K562 (cell line): Measurements from ENCODE around the gene OSGEPL1. TPM values are rescaled to one million over a fixed set of nuclear protein-coding genes. Genes with fewer than 3 reads are reported as not detected.
A peak's percentile ranks its signal among the peaks of the same experiment; 100 is the strongest.

ENCODE experiments used
- BRD9 ChIP-seq: fragments of 450-650 bp; IDR thresholded peaks from 2 replicates; pipeline ENCODE4 v1.6.1; 2018; ENCODE audit warnings: low read depth; ENCODE audit not compliant: partially characterized antibody
- CREBBP ChIP-seq: IDR thresholded peaks from one replicate; pipeline ENCODE4 v1.6.1; 2012; ENCODE audit warnings: low read depth, mild to moderate bottlenecking, control low read depth, inconsistent platforms, low read length
- ELF4 ChIP-seq: fragments of 450-650 bp; formaldehyde crosslinking; IDR thresholded peaks from 2 replicates; pipeline ENCODE4 v1.4.0; 2022; ENCODE audit warnings: missing genetic modification characterization
- FOXA1 ChIP-seq: fragments of 450-650 bp; IDR thresholded peaks from 2 replicates; pipeline ENCODE4 v1.6.1; 2016; ENCODE audit warnings: mild to moderate bottlenecking, borderline replicate concordance
- GABPB1 ChIP-seq: sonication (generic); formaldehyde crosslinking; IDR thresholded peaks from 2 replicates; pipeline ENCODE4 v1.8.0; 2022; ENCODE audit warnings: mild to moderate bottlenecking, missing genetic modification reagents
- HMBOX1 ChIP-seq: sonication (generic); IDR thresholded peaks from 2 replicates; pipeline ENCODE4 v1.6.1; 2016
- KAT2B ChIP-seq: IDR thresholded peaks from one replicate; pipeline ENCODE4 v1.6.1; 2012; ENCODE audit warnings: low read depth, mild to moderate bottlenecking, control low read depth, inconsistent platforms, low read length, moderate library complexity
- MAZ ChIP-seq, 2 experiments: fragments of 450-650 bp in 1 of 2; sonication (generic) in 1 of 2; formaldehyde crosslinking; IDR thresholded peaks in 1 of 2; conservative IDR thresholded peaks in 1 of 2; 2 replicates each; pipeline versions ENCODE4 v1.4.0 to v1.5.0; 2020; ENCODE audit warnings: mild to moderate bottlenecking in 1 of 2, missing genetic modification reagents in 1 of 2
- MYC ChIP-seq, 2 experiments: fragments of 250-450 bp in 1 of 2; sonication (Bioruptor Pico) in 1 of 2; IDR thresholded peaks; 2 replicates each; pipeline versions ENCODE4 v1.5.1 to v1.6.1; 2012 to 2021; ENCODE audit warnings: low read depth in 2 of 2, borderline replicate concordance in 1 of 2, improper control_type of control experiment in 1 of 2, low read length in 1 of 2, mild to moderate bottlenecking in 1 of 2, moderate library complexity in 1 of 2
- RBBP5 ChIP-seq: fragments of 200-600 bp; sonication (generic); IDR thresholded peaks from 2 replicates; pipeline ENCODE4 v1.6.1; 2012; ENCODE audit warnings: borderline replicate concordance, mild to moderate bottlenecking, low read length, control low read depth, inconsistent platforms; ENCODE audit not compliant: insufficient read depth, poor library complexity, severe bottlenecking
- SFPQ ChIP-seq: fragments of 200-400 bp; formaldehyde crosslinking; IDR thresholded peaks from 2 replicates; pipeline ENCODE4 v1.6.1; 2017; ENCODE audit warnings: mild to moderate bottlenecking, low read depth, low read length, moderate library complexity
- SREBF1 ChIP-seq: fragments of 150-350 bp; IDR thresholded peaks from 2 replicates; pipeline ENCODE4 v1.6.1; 2014; ENCODE audit warnings: antibody characterized with exemption, low read depth, low read length, borderline replicate concordance
- TEAD4 ChIP-seq, 2 experiments: sonication (generic) in 1 of 2; formaldehyde crosslinking in 1 of 2; IDR thresholded peaks; 2 replicates each; pipeline versions ENCODE4 v1.6.1 to v1.8.0; 2012 to 2022; ENCODE audit warnings: borderline replicate concordance in 1 of 2, inconsistent platforms in 1 of 2, low read length in 1 of 2, mild to moderate bottlenecking in 1 of 2, missing genetic modification reagents in 1 of 2
- TSC22D4 ChIP-seq: fragments of 450-650 bp; IDR thresholded peaks from 2 replicates; pipeline ENCODE4 v1.6.1; 2016; ENCODE audit warnings: missing genetic modification characterization, missing biosample characterization, control low read depth
- ZBTB26 ChIP-seq: fragments of 450-650 bp; formaldehyde crosslinking; IDR thresholded peaks from 2 replicates; pipeline ENCODE4 v1.4.0; 2022; ENCODE audit warnings: missing genetic modification characterization
- ZBTB9 ChIP-seq: fragments of 450-650 bp; formaldehyde crosslinking; IDR thresholded peaks from 2 replicates; pipeline ENCODE4 v1.4.0; 2020; ENCODE audit warnings: mild to moderate bottlenecking, moderate library complexity
- ZNF644 ChIP-seq: fragments of 200-800 bp; sonication (Bioruptor generic); IDR thresholded peaks from 2 replicates; pipeline ENCODE4 v1.6.1; 2016; ENCODE audit warnings: low read depth, missing genetic modification characterization, missing compliant biosample characterization
- ZNF668 ChIP-seq: fragments of 250-450 bp; sonication (Bioruptor Pico); IDR thresholded peaks from 2 replicates; pipeline ENCODE4 v1.8.0; 2022; ENCODE audit warnings: mild to moderate bottlenecking, inconsistent platforms
- ZNF707 ChIP-seq: fragments of 250-450 bp; sonication (Bioruptor Pico); conservative IDR thresholded peaks from 2 replicates; pipeline ENCODE4 v1.8.0; 2022; ENCODE audit warnings: inconsistent platforms, mild to moderate bottlenecking, moderate library complexity
- ZSCAN32 ChIP-seq: fragments of 450-650 bp; formaldehyde crosslinking; IDR thresholded peaks from 2 replicates; pipeline ENCODE4 v1.4.0; 2020; ENCODE audit warnings: mild to moderate bottlenecking, moderate library complexity
- polyA plus RNA-seq, 8 experiments: library from polyadenylated mRNA; depleted of rRNA in 4 of 8; stranded (reverse) in 5 of 8; unstranded in 3 of 8; fragments of >200 nt; fragmentation: Nextera tagmentation in 2 of 8; fragmentation: Illumina TruSeq in 1 of 8; extraction: Ambion mirVana in 2 of 8; extraction: Trizol in 1 of 8; gene quantifications; 2 replicates each; pipeline versions ENCODE4 v1.2.1 to v1.2.3, GENCODE V29; 2011 to 2014; ENCODE audit warnings: inconsistent platforms in 1 of 8, missing spikeins in 1 of 8
- total RNA-seq, 7 experiments: library from RNA; depleted of rRNA in 6 of 7; stranded (reverse); fragments of >200 nt in 6 of 7; fragmentation: Illumina TruSeq in 2 of 7; extraction: Trizol in 2 of 7; gene quantifications; 2 replicates each; pipeline versions ENCODE4 v1.2.1 to v1.2.3, GENCODE V29; 2011 to 2021; ENCODE audit warnings: low replicate concordance in 1 of 7

Gene OSGEPL1
- total and polyA plus RNA-seq, 9 of the 15 experiments (the other 6 are each of a cell fraction or from before 2014, with no cell fraction given), result 2.5 to 10.8 (median 6.5) TPM

GRCh38 chr2:189783927-189784867 is 21.6 kb upstream of the OSGEPL1 start, which contains the start of the genes ORMDL1 and PMS1 (continued):
- TF ChIP-seq ZNF668 (no peak), TSC22D4 (no peak), SREBF1 (no peak), ELF4 (CRISPR knock-in tag) (0 out of 2 replicates have a peak, but pooled peaks have one; percentile 13), ZNF644 (tag) (no peak), SFPQ (0 out of 2 replicates have a peak, but pooled peaks have one; percentile 36), MAZ (CRISPR knock-in tag; conservative IDR thresholded peaks at IDR 0.05 in 1 of 2, IDR thresholded peaks at IDR 0.05 in 1 of 2) (peak; percentile 21 to 65; a peak in 2 of 4 replicates), CREBBP (no peak), BRD9 (no peak), FOXA1 (no peak), MYC (IDR thresholded peaks at IDR 0.05; ENCODE audit: low read depth, low read length) (peak; percentile 72), MYC (CRISPR knock-in tag; IDR thresholded peaks at IDR 0.05; ENCODE audit: borderline replicate concordance, low read depth) (no peak), HMBOX1 (no peak), GABPB1 (CRISPR knock-in tag) (peak; percentile 66), KAT2B (no peak), RBBP5 (peak; percentile 72), ZBTB26 (CRISPR knock-in tag) (no peak), TEAD4 (IDR thresholded peaks at IDR 0.05; ENCODE audit: low read length) (no peak), TEAD4 (CRISPR knock-in tag; IDR thresholded peaks at IDR 0.05; ENCODE audit: borderline replicate concordance) (no peak), ZSCAN32 (no peak), ZBTB9 (CRISPR knock-in tag) (0 out of 2 replicates have a peak, but pooled peaks have one; percentile 53), ZNF707 (CRISPR knock-in tag) (no peak)
